GM10847 (cell line): ENCODE results near the gene OSBPL6.

Experiments
- POLR2A ChIP-seq: IDR thresholded peaks from 2 replicates; pipeline ENCODE4 v1.6.1; 2011; ENCODE audit not compliant: insufficient read length; ENCODE audit errors: extremely low read depth

Gene OSBPL6

GRCh38 chr2:178379162-178380004 lies 185.1 kb downstream of the OSBPL6 start:
- no peak for TF ChIP-seq POLR2A

- TF ChIP-seq POLR2A = no peak
Observed at GRCh38 chr2:178380763-178381162, 186.5 kb downstream of the OSBPL6 start.

GRCh38 chr2:178383718-178384117 lies 189.4 kb downstream of the OSBPL6 start:
- TF ChIP-seq POLR2A = no peak

GRCh38 chr2:178385595-178386148 lies 191.4 kb downstream of the OSBPL6 start:
- no peak for TF ChIP-seq POLR2A

- no peak for TF ChIP-seq POLR2A
Observed at GRCh38 chr2:178386986-178387597, 192.8 kb downstream of the OSBPL6 start.

- TF ChIP-seq POLR2A = no peak
Observed at GRCh38 chr2:178388287-178388686, 194.0 kb downstream of the OSBPL6 start.

- no peak for TF ChIP-seq POLR2A
Observed at GRCh38 chr2:178391701-178392100, 197.4 kb downstream of the OSBPL6 start.

GRCh38 chr2:178392215-178392614 lies 197.9 kb downstream of the OSBPL6 start:
- no peak for TF ChIP-seq POLR2A

- no peak for TF ChIP-seq POLR2A
Observed at GRCh38 chr2:178394859-178395258, 200.5 kb downstream of the OSBPL6 start.

- no peak for TF ChIP-seq POLR2A
Observed at GRCh38 chr2:178395295-178395694, 201.0 kb downstream of the OSBPL6 start.

GRCh38 chr2:178395941-178396570 lies 201.7 kb downstream of the OSBPL6 start:
- TF ChIP-seq POLR2A = no peak

- no peak for TF ChIP-seq POLR2A
Observed at GRCh38 chr2:178397002-178397605, 202.8 kb downstream of the OSBPL6 start.

GRCh38 chr2:178401994-178402437 lies 207.7 kb downstream of the OSBPL6 start:
- no peak for TF ChIP-seq POLR2A

GRCh38 chr2:178403671-178404306 lies 209.5 kb downstream of the OSBPL6 start:
- no peak for TF ChIP-seq POLR2A

GRCh38 chr2:178404368-178404767 lies 210.1 kb downstream of the OSBPL6 start:
- TF ChIP-seq POLR2A = no peak
